Ovary (tissue), 9 donors: ENCODE results near the gene ZMAT3. TPM values are rescaled to one million over a fixed set of nuclear protein-coding genes. Genes with fewer than 3 reads are reported as not detected.

Experiments
- DNase-seq, 5 donors: peaks; one replicate each; pipeline ENCODE4 v3.0.0-alpha.2; 2019 to 2020
- H3K27ac ChIP-seq, 2 donors: fragments of 200-600 bp; one replicate each; pipeline versions ENCODE4 v1.5.1 to v1.8.0; 2019 to 2022
- H3K27me3 ChIP-seq: fragments of 200-600 bp; one replicate; pipeline ENCODE4 v1.8.0; 2022
- H3K36me3 ChIP-seq: fragments of 200-600 bp; sonication (generic); one replicate; pipeline ENCODE4 v1.5.1; 2019
- H3K4me1 ChIP-seq: one replicate; pipeline ENCODE4 v1.8.1; 2013; ENCODE audit warnings: mild to moderate bottlenecking, moderate library complexity; ENCODE audit not compliant: insufficient read depth
- H3K4me3 ChIP-seq: fragments of 200-600 bp; sonication (generic); one replicate; pipeline ENCODE4 v1.5.1; 2017
- H3K9me3 ChIP-seq, 2 donors: fragments of 200-600 bp in 1 of 2; sonication (generic) in 1 of 2; one replicate each; pipeline versions ENCODE4 v1.5.1 to v1.8.1; 2013 to 2019; ENCODE audit warnings: mild to moderate bottlenecking in 1 of 2, moderate library complexity in 1 of 2
- CTCF ChIP-seq, 3 donors: fragments of 450-650 bp in 2 of 3; fragments of 200-600 bp in 1 of 3; IDR thresholded peaks; one replicate each; pipeline versions ENCODE4 v1.5.1 to v1.8.0; 2016 to 2022; ENCODE audit warnings: antibody characterized with exemption in 3 of 3, mild to moderate bottlenecking in 1 of 3
- EP300 ChIP-seq: sonication (generic); formaldehyde crosslinking; IDR thresholded peaks from one replicate; pipeline ENCODE4 v1.6.1; 2017; ENCODE audit warnings: antibody characterized with exemption
- POLR2A ChIP-seq: fragments of 450-650 bp; IDR thresholded peaks from one replicate; pipeline ENCODE4 v1.6.1; 2017; ENCODE audit warnings: antibody characterized with exemption, mild to moderate bottlenecking, moderate library complexity
- WGBS, 3 donors: extraction: QIAGEN DNeasy Blood & Tissue Kit in 1 of 3; methylation state at CpG; one replicate each; pipeline versions ENCODE4 v1.1.5 to v1.1.7; 2013 to 2017; 5-methylcytosine and 5-hydroxymethylcytosine counted together
- intact Hi-C, 4 donors: fragments of 100-400 bp; cut with DNase I; formaldehyde crosslinking; loops; one replicate each; pipeline versions ENCODE4 v1.11.0 to v1.15.1; 2022 to 2023
- polyA plus RNA-seq, 2 donors: library from polyadenylated mRNA; stranded (reverse); fragments of 200-250 nt in 1 of 2; fragments of 350-450 nt in 1 of 2; fragmentation: Illumina TruSeq in 1 of 2; extraction: RNeasy Lipid Tissue Mini Kit (QIAGEN cat#74804) in 1 of 2; gene quantifications; one replicate each; pipeline ENCODE4 v1.2.3, GENCODE V29; 2013 to 2014
- total RNA-seq, 7 donors: library from RNA; depleted of rRNA in 2 of 7; stranded (reverse); fragments of >200 nt in 2 of 7; fragmentation: NEBNext Ultra II Directional in 3 of 7; extraction: Animal tissue kit (Norgen Biotek cat#: 25700) in 3 of 7; gene quantifications; one replicate each; pipeline versions ENCODE4 v1.1.0 to v1.2.4, GENCODE V29; 2016 to 2023
- donor health status: DM: no; HTN: no; CAD: no; lungs with moderate emphysema.
- donor health status: DM: no; HTN: no; CAD: no.
- donor health status: Bipolar disorder and iron deficiency.
- donor health status: DM: yes; HTN: yes; CAD: no.
- donor health status: DM: no; HTN: no; CAD: no.
- donor health status: DM: yes; HTN: yes; CAD: no.

The ZMAT3 gene
- total and polyA plus RNA-seq, 9 donors: 1.4 to 15.4 (median 11.9) TPM

DNA sequence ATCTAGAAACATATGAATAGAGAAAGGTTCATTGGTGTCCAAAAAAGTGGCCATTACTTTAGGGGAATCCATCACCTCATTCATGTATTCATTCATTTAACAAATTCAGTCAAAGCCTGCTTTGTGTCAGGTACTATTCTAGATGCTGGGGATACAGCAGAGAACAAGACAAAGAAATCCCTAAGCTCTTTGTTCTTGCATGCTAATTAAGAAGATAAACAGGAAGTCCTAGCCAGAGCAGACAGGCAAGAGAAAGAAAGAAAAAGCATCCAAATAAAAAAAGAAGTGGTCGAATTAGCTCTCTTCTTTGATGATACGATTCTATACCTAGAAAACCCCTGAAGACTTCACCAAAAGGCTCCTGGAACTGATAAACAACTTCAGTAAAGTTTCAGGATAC is 12.4 kb upstream of the ZMAT3 start:
- Histone ChIP-seq H3K36me3 (no peaks in the 10 kb centered on the region), H3K27me3 (no peaks in the 10 kb centered on the region), H3K9me3 (no peaks in the 10 kb centered on the region), H3K4me1 (no peaks in the 10 kb centered on the region), H3K4me3 (no peak overlapping the region), H3K27ac (no peak overlapping the region)
- intact Hi-C loops: no loop called here
- TF ChIP-seq EP300 (no peak), POLR2A (no peak), CTCF (IDR thresholded peaks at IDR 0.05) (no peak)
- DNase-seq: no peak
- WGBS, 3 donors: 61 to 70% (median 68%) methylated on average over 2 of the region's 2 CpGs

DNA sequence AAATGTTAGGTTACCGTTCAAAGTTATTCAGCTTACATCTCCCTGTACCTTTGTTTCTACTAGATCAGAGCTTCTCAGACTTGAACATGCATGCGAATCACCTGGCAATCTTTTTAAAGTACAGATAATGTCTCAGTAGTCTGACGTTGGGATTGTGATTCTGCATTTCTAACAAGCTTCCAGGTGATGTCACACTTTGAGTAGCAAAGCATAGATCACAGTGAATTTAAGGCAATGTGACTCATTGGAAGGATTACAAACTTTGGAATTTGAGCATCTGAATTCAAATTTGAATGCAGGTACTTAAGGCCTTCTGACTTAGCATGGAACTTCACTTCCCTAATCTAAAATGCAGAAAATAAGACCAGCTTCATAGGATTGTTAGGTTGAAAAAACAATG is 10.8 kb upstream of the ZMAT3 start:
- no peaks in the 10 kb centered on the region for H3K9me3 ChIP-seq
- H3K4me3 ChIP-seq: no peak overlapping the region
- intact Hi-C loops: no loop called here
- WGBS, 3 donors: 61 to 73% (median 68%) methylated on average over 3 of the region's 3 CpGs
- H3K36me3 ChIP-seq: no peaks in the 10 kb centered on the region
- DNase-seq: no peak
- TF ChIP-seq CTCF (IDR thresholded peaks at IDR 0.05) (no peak), POLR2A (no peak), EP300 (no peak)
- H3K27me3 ChIP-seq: no peaks in the 10 kb centered on the region
- no peaks in the 10 kb centered on the region for H3K4me1 ChIP-seq
- H3K27ac ChIP-seq: no peak overlapping the region

- WGBS, 3 donors: 74 to 78% (median 75%) methylated on average over 2 of the region's 2 CpGs
- H3K27ac ChIP-seq: no peak overlapping the region
- TF ChIP-seq POLR2A (no peak), EP300 (no peak), CTCF (IDR thresholded peaks at IDR 0.05) (no peak)
- H3K27me3 ChIP-seq: no peaks in the 10 kb centered on the region
- H3K4me1 ChIP-seq: no peaks in the 10 kb centered on the region
- H3K4me3 ChIP-seq: no peak overlapping the region
- no peaks in the 10 kb centered on the region for H3K9me3 ChIP-seq
- no peaks in the 10 kb centered on the region for H3K36me3 ChIP-seq
- intact Hi-C loops: no loop called here
- DNase-seq: no peak
Measured at GRCh38 chr3:179081885-179082284, 10.3 kb upstream of the ZMAT3 start.

DNA sequence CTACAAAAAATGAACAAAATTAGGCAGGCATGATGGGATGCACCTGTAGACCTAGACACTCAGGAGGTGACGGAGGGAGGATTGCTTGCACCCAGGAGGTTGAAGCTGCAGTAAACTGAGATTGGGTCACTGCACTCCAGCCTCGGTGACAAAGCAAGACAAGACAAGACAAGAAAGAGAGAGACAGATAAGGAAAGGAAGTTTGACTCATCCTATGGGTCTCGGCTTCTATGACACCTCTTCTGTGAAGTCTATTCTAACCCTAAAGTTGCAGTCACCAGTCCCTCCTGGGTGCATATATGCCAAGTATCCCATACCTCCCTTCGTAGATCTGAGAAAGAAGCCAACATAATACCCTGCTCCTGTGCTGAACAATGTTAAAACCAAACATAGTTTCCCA is 7.9 kb upstream of the ZMAT3 start:
- no peaks in the 10 kb centered on the region for H3K36me3 ChIP-seq
- no peaks in the 10 kb centered on the region for H3K4me1 ChIP-seq
- H3K27me3 ChIP-seq: no peaks in the 10 kb centered on the region
- TF ChIP-seq EP300 (no peak), CTCF (IDR thresholded peaks at IDR 0.05) (no peak), POLR2A (no peak)
- H3K4me3 ChIP-seq: no peak overlapping the region
- intact Hi-C loops: no loop called here
- no peak overlapping the region for H3K27ac ChIP-seq
- WGBS, 3 donors: 92 to 94% (median 92%) methylated on average over 4 of the region's 4 CpGs
- DNase-seq: no peak
- no peaks in the 10 kb centered on the region for H3K9me3 ChIP-seq
